ENCODE data around the gene IRF2. TPM values are rescaled to one million over a fixed set of nuclear protein-coding genes. Genes with fewer than 3 reads are reported as not detected.

The IRF2 gene
- total RNA-seq, 3 donors from 2014 or later (not counting 1 experiment from before 2014, with no cell fraction given) = 50.6 to 68.5 (median 59.8) TPM

DNA sequence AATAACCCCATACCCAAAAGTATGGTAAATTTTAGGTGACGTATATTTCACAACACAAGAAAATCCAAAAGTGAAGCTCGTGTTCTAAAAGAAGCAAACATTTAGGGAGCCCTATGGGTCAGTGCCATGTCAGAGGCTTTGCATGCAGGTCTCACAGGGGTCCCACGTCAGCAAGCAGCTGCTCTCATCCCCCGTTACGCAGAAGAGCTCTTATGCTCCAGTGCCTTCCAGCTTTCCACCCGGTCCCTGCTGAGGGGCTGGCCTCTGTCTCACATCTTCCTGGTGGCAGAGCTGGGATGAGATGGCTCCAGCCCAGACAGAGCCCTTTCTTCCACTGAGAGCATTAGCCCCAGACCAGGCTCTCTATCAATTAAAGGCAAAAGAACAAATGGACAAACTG is 82.0 kb downstream of the IRF2 start:
- peak overlapping the region in 1 of 2 donors; percentile 14 for H3K27ac Mint-ChIP-seq
- H3K36me3 Mint-ChIP-seq = peaks cover 9% of the 10 kb centered on the region
- no peak for TF ChIP-seq CTCF (IDR thresholded peaks at IDR 0.05)
- 97% methylated on average over 6 of the region's 6 CpGs for WGBS (ENCODE audit: insufficient coverage)
- no peaks in the 10 kb centered on the region for H3K9me3 Mint-ChIP-seq
- no peak overlapping the region for H3K27ac ChIP-seq (ENCODE audit: low read length)
- peaks cover 3% of the 10 kb centered on the region for H3K4me1 ChIP-seq (ENCODE audit: control insufficient read depth, insufficient read depth, low read length)
- intact Hi-C loops (cut with micrococcal nuclease) = no loop called here
- ATAC-seq (no peak), DNase-seq (no peak)
- H3K36me3 ChIP-seq (ENCODE audit: control insufficient read depth, insufficient read depth, low read length) = peaks cover 80% of the 10 kb centered on the region
- no peaks in the 10 kb centered on the region for H3K27me3 ChIP-seq (ENCODE audit: control insufficient read depth, insufficient read depth, low read length)
- H3K4me3 ChIP-seq (ENCODE audit: low read length) = no peak overlapping the region
- H3K27me3 Mint-ChIP-seq (ENCODE audit: low read depth in 2 of 2) = no peaks in the 10 kb centered on the region
- H3K9me3 ChIP-seq (ENCODE audit: control insufficient read depth, insufficient read depth, low read length) = no peaks in the 10 kb centered on the region
- peaks cover 8 to 23% of the 10 kb centered on the region in 2 donors for H3K4me1 Mint-ChIP-seq
- H3K4me3 Mint-ChIP-seq = no peak overlapping the region

GRCh38 chr4:184389978-184390900 is 84.1 kb downstream of the IRF2 start:
- Mint-ChIP-seq H3K27ac (no peak overlapping the region), H3K9me3 (no peaks in the 10 kb centered on the region), H3K4me1 (peaks cover 12 to 31% of the 10 kb centered on the region in 2 donors), H3K36me3 (peaks cover 15% of the 10 kb centered on the region), H3K27me3 (ENCODE audit: low read depth in 2 of 2) (no peaks in the 10 kb centered on the region), H3K4me3 (no peak overlapping the region)
- Histone ChIP-seq H3K4me3 (ENCODE audit: low read length) (no peak overlapping the region), H3K27ac (ENCODE audit: low read length) (no peak overlapping the region), H3K27me3 (ENCODE audit: control insufficient read depth, insufficient read depth, low read length) (no peaks in the 10 kb centered on the region), H3K4me1 (ENCODE audit: control insufficient read depth, insufficient read depth, low read length) (peaks cover 14% of the 10 kb centered on the region), H3K9me3 (ENCODE audit: control insufficient read depth, insufficient read depth, low read length) (no peaks in the 10 kb centered on the region), H3K36me3 (ENCODE audit: control insufficient read depth, insufficient read depth, low read length) (peaks cover 70% of the 10 kb centered on the region)
- WGBS (ENCODE audit: insufficient coverage) = 96% methylated on average over 21 of the region's 24 CpGs
- no peak for TF ChIP-seq CTCF (IDR thresholded peaks at IDR 0.05)
- DNase-seq (no peak), ATAC-seq (no peak)
- intact Hi-C loops (cut with micrococcal nuclease) = no loop called here

DNA sequence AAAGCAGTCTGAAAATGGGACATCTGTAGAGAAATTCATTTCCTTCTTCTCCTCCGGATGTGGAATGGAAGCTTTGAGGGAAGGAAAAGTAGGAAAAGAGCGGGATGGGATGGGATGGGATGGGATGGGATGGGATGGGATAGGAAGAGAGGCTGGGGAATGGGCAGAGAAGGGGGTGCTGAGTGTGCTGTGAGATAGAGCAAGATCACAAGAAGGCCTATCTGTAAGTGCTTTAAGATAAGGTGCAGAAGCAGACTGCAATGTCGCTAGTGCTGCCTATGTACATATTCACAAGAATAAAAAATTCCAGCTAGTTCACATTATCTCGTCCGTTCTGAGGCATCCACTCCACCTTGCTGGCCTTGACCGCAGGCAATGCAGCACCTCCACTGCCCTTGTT is 86.2 kb downstream of the IRF2 start:
- Histone ChIP-seq H3K36me3 (ENCODE audit: control insufficient read depth, insufficient read depth, low read length) (peaks cover 55% of the 10 kb centered on the region), H3K4me1 (ENCODE audit: control insufficient read depth, insufficient read depth, low read length) (peaks cover 35% of the 10 kb centered on the region), H3K27me3 (ENCODE audit: control insufficient read depth, insufficient read depth, low read length) (no peaks in the 10 kb centered on the region), H3K4me3 (ENCODE audit: low read length) (no peak overlapping the region), H3K27ac (ENCODE audit: low read length) (no peak overlapping the region), H3K9me3 (ENCODE audit: control insufficient read depth, insufficient read depth, low read length) (no peaks in the 10 kb centered on the region)
- H3K36me3 Mint-ChIP-seq = peaks cover 15% of the 10 kb centered on the region
- H3K4me3 Mint-ChIP-seq = no peak overlapping the region
- H3K27ac Mint-ChIP-seq = peak overlapping the region; percentile 61 to 67
- TF ChIP-seq CTCF (IDR thresholded peaks at IDR 0.05) = no peak
- H3K9me3 Mint-ChIP-seq = no peaks in the 10 kb centered on the region
- DNase-seq (no peak), ATAC-seq (no peak)
- whole genome bisulfite sequencing (ENCODE audit: insufficient coverage) = 93% methylated on average over 6 of the region's 6 CpGs
- no peaks in the 10 kb centered on the region for H3K27me3 Mint-ChIP-seq (ENCODE audit: low read depth in 2 of 2)
- H3K4me1 Mint-ChIP-seq = peaks cover 20 to 39% of the 10 kb centered on the region in 2 donors
- intact Hi-C loops (cut with micrococcal nuclease) = no loop called here
